ENCODE measurements around the gene TIMM50. TPM values are rescaled to one million over a fixed set of nuclear protein-coding genes. Genes with fewer than 3 reads are reported as not detected.

Gene TIMM50
- total and polyA plus RNA-seq, 2 of the 8 experiments (the other 6 are each of a cell fraction or from before 2014, with no cell fraction given) = 155 to 187 TPM

GRCh38 chr19:39533791-39534190, 53.2 kb downstream of the TIMM50 start:
- no peak overlapping the region for H4K5ac ChIP-seq (ENCODE audit: insufficient read length, low read depth, low read length)
- no peak overlapping the region for H4K8ac ChIP-seq (ENCODE audit: extremely low read depth, insufficient read depth, low read length)
- ChIA-PET CTCF (ENCODE audit: partially characterized antibody) (interaction anchor here (0.7 to 10.6 kb wide), 20 partner anchors 9 to 238 kb away, joined by 3 to 101 read pairs (median 5); partner anchors contain the start of genes DLL3 and SELENOV), POLR2A (ENCODE audit: partially characterized antibody) (interaction anchor here (0.7 to 2.3 kb wide), 12 partner anchors 9 to 635 kb away, joined by 3 to 12 read pairs (median 4); partner anchors contain the start of genes RPS16 and TIMM50)
- H2BK15ac ChIP-seq (ENCODE audit: low read length) = no peak overlapping the region; the same call in 1 of the 2 replicates
- peaks cover 4% of the 10 kb centered on the region for H3K23me2 ChIP-seq (ENCODE audit: low read depth, low read length)
- no peak overlapping the region for H2BK120ac ChIP-seq (replicated peaks; ENCODE audit: low read depth, low read length)
- H3K56ac ChIP-seq (replicated peaks; ENCODE audit: insufficient read length, low read depth, low read length) = no peak overlapping the region
- H3K4me3 ChIP-seq (ENCODE audit: extremely low read depth in 1 of 4, insufficient read depth in 2 of 4, low read depth in 3 of 4, low read length in 4 of 4) = no peak overlapping the region
- no peaks in the 10 kb centered on the region; a peak in 1 of 7 replicates for H3K4me1 ChIP-seq (replicated peaks in 1 of 4; ENCODE audit: control insufficient read depth in 3 of 4, insufficient read depth in 4 of 4, low read length in 3 of 4)
- no peak overlapping the region for H3K9ac ChIP-seq (replicated peaks in 1 of 4; ENCODE audit: extremely low read depth in 1 of 4, low read depth in 3 of 4, low read length in 3 of 4)
- DNase-seq (ENCODE audit: low read depth in 1 of 2, low spot score in 2 of 2) = no peak
- no peak overlapping the region for H2BK12ac ChIP-seq (ENCODE audit: low read depth, low read length)
- H4K91ac ChIP-seq (replicated peaks; ENCODE audit: insufficient read length, low read length) = no peak overlapping the region
- H4K20me1 ChIP-seq (replicated peaks in 1 of 2; ENCODE audit: control insufficient read depth in 1 of 2, insufficient read depth in 2 of 2, low read length in 2 of 2) = peaks cover 0 to 4% of the 10 kb centered on the region in 2 experiments
- H3K4me2 ChIP-seq (ENCODE audit: insufficient read depth in 1 of 2, low read depth in 2 of 2, low read length in 2 of 2) = no peak overlapping the region
- no peaks in the 10 kb centered on the region for H3K36me3 ChIP-seq (ENCODE audit: control insufficient read depth in 2 of 4, insufficient read depth in 4 of 4, low read length in 3 of 4)
- no peak overlapping the region for H3K27ac ChIP-seq (ENCODE audit: low read depth, low read length)
- no peak overlapping the region for H2BK20ac ChIP-seq (ENCODE audit: low read length)
- H3K79me1 ChIP-seq (ENCODE audit: low read depth, low read length) = no peaks in the 10 kb centered on the region
- H3K4ac ChIP-seq (replicated peaks; ENCODE audit: insufficient read length, low read depth, low read length) = no peak overlapping the region
- no peak overlapping the region for H3K14ac ChIP-seq (ENCODE audit: insufficient read length)
- no peak overlapping the region for H2AK5ac ChIP-seq (ENCODE audit: low read depth, low read length)
- H3K23ac ChIP-seq (ENCODE audit: insufficient read length) = no peak overlapping the region
- H3K18ac ChIP-seq (ENCODE audit: extremely low read depth, low read length) = no peak overlapping the region
- H2AFZ ChIP-seq (ENCODE audit: low read length) = no peak overlapping the region
- peaks cover 0 to 4% of the 10 kb centered on the region in 2 experiments; a peak in 1 of 4 replicates for H3K9me3 ChIP-seq (ENCODE audit: insufficient read depth in 2 of 2, low read depth in 1 of 2, low read length in 1 of 2)
- H3K27me3 ChIP-seq (replicated peaks in 1 of 4; ENCODE audit: control insufficient read depth in 3 of 4, extremely low read depth in 1 of 4, insufficient read depth in 3 of 4, low read length in 3 of 4) = peaks cover 0 to 3% (median 0%) of the 10 kb centered on the region in 4 experiments; a peak in 1 of 7 replicates
- no peak for FAIRE-seq
- peaks cover 0 to 12% of the 10 kb centered on the region in 2 experiments; a peak in 2 of 4 replicates for H3K79me2 ChIP-seq (ENCODE audit: control insufficient read depth in 1 of 2, insufficient read depth in 2 of 2, low read length in 2 of 2)
- H2BK5ac ChIP-seq (ENCODE audit: low read depth, low read length) = no peak overlapping the region
- 81% methylated on average over 3 of the region's 3 CpGs; no CpG with 5 or more reads in 1 of the 2 experiments for WGBS, 2 experiments (ENCODE audit: extremely low coverage in 1 of 2, insufficient coverage in 1 of 2, insufficient read length in 1 of 2, insufficient replicate concordance in 2 of 2, low coverage in 1 of 2, low lambda C conversion rate in 2 of 2, missing lambda C conversion rate in 1 of 2)
- TF ChIP-seq BRCA1 (IDR thresholded peaks at IDR 0.05; ENCODE audit: low read depth, low read length) (no peak), JUN (IDR thresholded peaks at IDR 0.05; ENCODE audit: low read depth, low read length) (no peak), NANOG (IDR thresholded peaks at IDR 0.05; ENCODE audit: insufficient read depth, low read depth, low read length, poor library complexity, severe bottlenecking) (no peak), CEBPB (IDR thresholded peaks at IDR 0.05; ENCODE audit: low read depth, low read length) (no peak), MAX (IDR thresholded peaks at IDR 0.05) (no peak), SP2 (IDR thresholded peaks at IDR 0.05; ENCODE audit: low read length) (no peak), ZNF274 (IDR thresholded peaks at IDR 0.05; ENCODE audit: borderline replicate concordance, extremely low read depth, low read length) (no peak), CTBP2 (IDR thresholded peaks at IDR 0.05; ENCODE audit: borderline replicate concordance, insufficient read depth, insufficient read length, low read length) (no peak), BCL11A (IDR thresholded peaks at IDR 0.05; ENCODE audit: low read depth in 2 of 2, low read length in 2 of 2) (no peak), CREB1 (IDR thresholded peaks at IDR 0.05) (no peak)
- TF ChIP-seq, protein P1, sequence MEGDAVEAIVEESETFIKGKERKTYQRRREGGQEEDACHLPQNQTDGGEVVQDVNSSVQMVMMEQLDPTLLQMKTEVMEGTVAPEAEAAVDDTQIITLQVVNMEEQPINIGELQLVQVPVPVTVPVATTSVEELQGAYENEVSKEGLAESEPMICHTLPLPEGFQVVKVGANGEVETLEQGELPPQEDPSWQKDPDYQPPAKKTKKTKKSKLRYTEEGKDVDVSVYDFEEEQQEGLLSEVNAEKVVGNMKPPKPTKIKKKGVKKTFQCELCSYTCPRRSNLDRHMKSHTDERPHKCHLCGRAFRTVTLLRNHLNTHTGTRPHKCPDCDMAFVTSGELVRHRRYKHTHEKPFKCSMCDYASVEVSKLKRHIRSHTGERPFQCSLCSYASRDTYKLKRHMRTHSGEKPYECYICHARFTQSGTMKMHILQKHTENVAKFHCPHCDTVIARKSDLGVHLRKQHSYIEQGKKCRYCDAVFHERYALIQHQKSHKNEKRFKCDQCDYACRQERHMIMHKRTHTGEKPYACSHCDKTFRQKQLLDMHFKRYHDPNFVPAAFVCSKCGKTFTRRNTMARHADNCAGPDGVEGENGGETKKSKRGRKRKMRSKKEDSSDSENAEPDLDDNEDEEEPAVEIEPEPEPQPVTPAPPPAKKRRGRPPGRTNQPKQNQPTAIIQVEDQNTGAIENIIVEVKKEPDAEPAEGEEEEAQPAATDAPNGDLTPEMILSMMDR (IDR thresholded peaks at IDR 0.05; ENCODE audit: control extremely low read depth in 1 of 3, insufficient read depth in 1 of 3, low read depth in 1 of 3, low read length in 3 of 3) = no peak

Measured in H1 (cell line).